GM19395 (cell line): ENCODE data around the gene GRK5.
A peak's percentile ranks its signal among the peaks of the same experiment; 100 is the strongest.
"Not testable (repeated sequence)": the region's sequence is repeated elsewhere in the genome, so short reads cannot be mapped to it uniquely, and the experiment has no call there.

Experiments
- ATAC-seq: cut with Tn5 transposase; IDR thresholded peaks from one replicate; pipeline ENCODE4 v1.9.1; 2021; ENCODE audit warnings: mild to moderate bottlenecking, moderate library complexity; ENCODE audit not compliant: unreplicated experiment

The GRK5 gene

GRCh38 chr10:119431773-119432135, 224.4 kb downstream of the GRK5 start:
- no peak for ATAC-seq

- ATAC-seq: not testable (repeated sequence)
Observed at GRCh38 chr10:119434942-119435341, 227.6 kb downstream of the GRK5 start.

- ATAC-seq: no peak
Observed at GRCh38 chr10:119438717-119439116, 231.3 kb downstream of the GRK5 start.

- ATAC-seq: no peak
Observed at GRCh38 chr10:119439922-119440321, 232.6 kb downstream of the GRK5 start.

- no peak for ATAC-seq
Observed at GRCh38 chr10:119441151-119441821, 233.9 kb downstream of the GRK5 start.

GRCh38 chr10:119441921-119442757, 234.8 kb downstream of the GRK5 start:
- ATAC-seq: no peak

GRCh38 chr10:119442758-119443060, 235.3 kb downstream of the GRK5 start:
- no peak for ATAC-seq

- no peak for ATAC-seq
Observed at GRCh38 chr10:119443441-119443840, 236.1 kb downstream of the GRK5 start.

- ATAC-seq: no peak
Observed at GRCh38 chr10:119443970-119444660, 236.7 kb downstream of the GRK5 start.

GRCh38 chr10:119444866-119445265, 237.5 kb downstream of the GRK5 start:
- no peak for ATAC-seq

- ATAC-seq: peak; percentile 65
Observed at GRCh38 chr10:119445311-119445934, 238.1 kb downstream of the GRK5 start.

- ATAC-seq: no peak
Observed at GRCh38 chr10:119445935-119446317, 238.6 kb downstream of the GRK5 start.

GRCh38 chr10:119446441-119447277, 239.3 kb downstream of the GRK5 start:
- ATAC-seq: no peak

- no peak for ATAC-seq
Observed at GRCh38 chr10:119447421-119447820, 240.1 kb downstream of the GRK5 start.

GRCh38 chr10:119447823-119448546, 240.6 kb downstream of the GRK5 start:
- ATAC-seq: no peak

- no peak for ATAC-seq
Observed at GRCh38 chr10:119448628-119449584, 241.5 kb downstream of the GRK5 start.

GRCh38 chr10:119449760-119450461, 242.5 kb downstream of the GRK5 start:
- ATAC-seq: no peak

- ATAC-seq: no peak
Observed at GRCh38 chr10:119450606-119451299, 243.4 kb downstream of the GRK5 start.
